ENCODE measurements around the gene RUFY3. TPM values are rescaled to one million over a fixed set of nuclear protein-coding genes. Genes with fewer than 3 reads are reported as not detected.

The RUFY3 gene
- total RNA-seq, 1 experiment from 2014 or later = 48.0 TPM

GRCh38 chr4:70734971-70735370 lies 13.2 kb downstream of the RUFY3 start:
- no peak overlapping the region for H3K4me2 ChIP-seq (ENCODE audit: insufficient read depth, insufficient read length, low read length)
- H3K27ac Mint-ChIP-seq = no peak overlapping the region

More at GRCh38 chr4:70734971-70735370, 13.2 kb downstream of the RUFY3 start:
- no peak overlapping the region for H3T11ph ChIP-seq (ENCODE audit: low read length)
- H2BK20ac ChIP-seq (ENCODE audit: low read depth, low read length, poor library complexity, severe bottlenecking) = no peak overlapping the region
- no peak overlapping the region for H3K18ac ChIP-seq (ENCODE audit: insufficient read length, low read depth, low read length)
- H3K4me1 ChIP-seq (ENCODE audit: insufficient read depth, low read length) = no peaks in the 10 kb centered on the region
- no peak for TF ChIP-seq CTCF (conservative IDR thresholded peaks at IDR 0.05)
- no peak overlapping the region for H2BK120ac ChIP-seq (ENCODE audit: low read depth, low read length, poor library complexity, severe bottlenecking)
- WGBS (ENCODE audit: extremely low coverage, insufficient read length, low lambda C conversion rate) = no CpG with 5 or more reads among the region's 3 CpGs
- H2BK15ac ChIP-seq (ENCODE audit: low read depth, low read length) = no peak overlapping the region
- no peak overlapping the region for H2AFZ ChIP-seq (ENCODE audit: low read length)
- no peak overlapping the region for H3K4me3 Mint-ChIP-seq
- no peak overlapping the region for H3K14ac ChIP-seq (ENCODE audit: insufficient read depth, low read length)
- H3K79me1 ChIP-seq (ENCODE audit: insufficient read depth, low read depth, low read length, poor library complexity, severe bottlenecking) = peaks cover 2% of the 10 kb centered on the region
- H3K9ac ChIP-seq (ENCODE audit: extremely low read depth, insufficient read length, low read length) = no peak overlapping the region
- no peak overlapping the region for H4K91ac ChIP-seq (ENCODE audit: insufficient read length, low read depth, low read length)
- no peaks in the 10 kb centered on the region for H3K79me2 ChIP-seq (ENCODE audit: insufficient read depth, low read length)
- no peaks in the 10 kb centered on the region for H3K27me3 ChIP-seq (ENCODE audit: insufficient read depth, low read length)
- no peak overlapping the region for H3K23ac ChIP-seq (ENCODE audit: insufficient read length, low read depth, low read length)
- no peaks in the 10 kb centered on the region for H4K20me1 ChIP-seq (ENCODE audit: control insufficient read depth, insufficient read depth, insufficient read length)
- H3K4me1 Mint-ChIP-seq = peaks cover under 1 to 7% of the 10 kb centered on the region in 2 experiments; a peak in 3 of 4 replicates
- no peak overlapping the region for H4K5ac ChIP-seq (ENCODE audit: insufficient read length, low read depth, low read length)
- no peak overlapping the region for H4K8ac ChIP-seq (replicated peaks; ENCODE audit: insufficient read length, low read depth, low read length)
- H2AK5ac ChIP-seq (ENCODE audit: insufficient read length, low read length) = no peak overlapping the region
- H3K9me3 Mint-ChIP-seq = no peaks in the 10 kb centered on the region
- no peaks in the 10 kb centered on the region for H3K9me3 ChIP-seq (ENCODE audit: control insufficient read depth, low read depth, low read length)
- no peak overlapping the region for H3K4ac ChIP-seq (ENCODE audit: low read depth, low read length)
- no peak overlapping the region for H2BK5ac ChIP-seq (ENCODE audit: insufficient read length, low read length)
- no peak overlapping the region for H3K56ac ChIP-seq (ENCODE audit: insufficient read length, low read depth, low read length)
- H3K27me3 Mint-ChIP-seq (ENCODE audit: low read depth) = no peaks in the 10 kb centered on the region; the same call in 1 of the 2 replicates
- no peaks in the 10 kb centered on the region for H3K23me2 ChIP-seq (ENCODE audit: insufficient read length, low read depth, low read length, poor library complexity, severe bottlenecking)
- no peak overlapping the region for H2BK12ac ChIP-seq (ENCODE audit: insufficient read length, low read depth, low read length)
- no peak overlapping the region for H3K27ac ChIP-seq (ENCODE audit: insufficient read length, low read depth, low read length)
- no peak for DNase-seq
- no peaks in the 10 kb centered on the region for H3K36me3 Mint-ChIP-seq (ENCODE audit: insufficient read depth in 1 of 3, low read depth in 3 of 3)

All from H9 (cell line).